ENCODE data around the gene GLRA1. TPM values are rescaled to one million over a fixed set of nuclear protein-coding genes. Genes with fewer than 3 reads are reported as not detected.

GLRA1 gene
- total RNA-seq, 3 donors from 2014 or later (not counting 1 experiment from before 2014, with no cell fraction given) = not detected

GRCh38 chr5:151781201-151781600, 143.4 kb downstream of the GLRA1 start:
- Histone ChIP-seq H3K9me3 (ENCODE audit: control insufficient read depth, insufficient read depth, low read length) (no peaks in the 10 kb centered on the region), H3K27ac (ENCODE audit: low read length) (no peak overlapping the region), H3K27me3 (ENCODE audit: control insufficient read depth, insufficient read depth, low read length) (no peaks in the 10 kb centered on the region), H3K4me3 (ENCODE audit: low read length) (no peak overlapping the region), H3K4me1 (ENCODE audit: control insufficient read depth, insufficient read depth, low read length) (peaks cover 18% of the 10 kb centered on the region), H3K36me3 (ENCODE audit: control insufficient read depth, insufficient read depth, low read length) (peaks cover 3% of the 10 kb centered on the region)
- DNase-seq = no peak
- TF ChIP-seq CTCF (IDR thresholded peaks at IDR 0.05) = no peak
- intact Hi-C loops (cut with micrococcal nuclease) = no loop called here
- Mint-ChIP-seq H3K27me3 (ENCODE audit: low read depth in 2 of 2) (no peaks in the 10 kb centered on the region), H3K4me1 (peaks cover 60 to 81% of the 10 kb centered on the region in 2 donors), H3K4me3 (no peak overlapping the region), H3K9me3 (no peaks in the 10 kb centered on the region), H3K27ac (peak overlapping the region; percentile 44 to 74), H3K36me3 (peaks cover 9% of the 10 kb centered on the region)
- ATAC-seq = no peak
- WGBS (ENCODE audit: insufficient coverage) = no CpG with 5 or more reads among the region's 1 CpG

GRCh38 chr5:151780348-151780747, 144.3 kb downstream of the GLRA1 start:
- H3K4me3 Mint-ChIP-seq = no peak overlapping the region
- peaks cover 18% of the 10 kb centered on the region for H3K4me1 ChIP-seq (ENCODE audit: control insufficient read depth, insufficient read depth, low read length)
- no peak for ATAC-seq

GRCh38 chr5:151779531-151780125, 145.0 kb downstream of the GLRA1 start:
- Mint-ChIP-seq H3K27me3 (ENCODE audit: low read depth in 2 of 2) (no peaks in the 10 kb centered on the region), H3K4me3 (no peak overlapping the region), H3K9me3 (no peaks in the 10 kb centered on the region), H3K27ac (peak overlapping the region; percentile 35 to 68), H3K4me1 (peaks cover 62 to 81% of the 10 kb centered on the region in 2 donors), H3K36me3 (peaks cover 9% of the 10 kb centered on the region)
- WGBS (ENCODE audit: insufficient coverage) = 100% methylated on average over 1 of the region's 3 CpGs
- TF ChIP-seq CTCF (IDR thresholded peaks at IDR 0.05) = no peak
- no peaks in the 10 kb centered on the region for H3K9me3 ChIP-seq (ENCODE audit: control insufficient read depth, insufficient read depth, low read length)
- H3K36me3 ChIP-seq (ENCODE audit: control insufficient read depth, insufficient read depth, low read length) = peaks cover 3% of the 10 kb centered on the region
- H3K4me1 ChIP-seq (ENCODE audit: control insufficient read depth, insufficient read depth, low read length) = peaks cover 18% of the 10 kb centered on the region
- H3K27ac ChIP-seq (ENCODE audit: low read length) = no peak overlapping the region
- no peak for ATAC-seq
- H3K4me3 ChIP-seq (ENCODE audit: low read length) = no peak overlapping the region
- no peaks in the 10 kb centered on the region for H3K27me3 ChIP-seq (ENCODE audit: control insufficient read depth, insufficient read depth, low read length)
- DNase-seq = no peak
- intact Hi-C loops (cut with micrococcal nuclease) = loop anchor here (10.0 kb wide), 2 partner anchors 525 to 1335 kb away; partner anchors contain the start of genes GM2A and RPS14

More at GRCh38 chr5:151780348-151780747, 144.3 kb downstream of the GLRA1 start:
- H3K27me3 Mint-ChIP-seq (ENCODE audit: low read depth in 2 of 2) = no peaks in the 10 kb centered on the region
- no peak for DNase-seq
- no peaks in the 10 kb centered on the region for H3K9me3 Mint-ChIP-seq
- Histone ChIP-seq H3K36me3 (ENCODE audit: control insufficient read depth, insufficient read depth, low read length) (peaks cover 3% of the 10 kb centered on the region), H3K4me3 (ENCODE audit: low read length) (no peak overlapping the region), H3K27ac (ENCODE audit: low read length) (no peak overlapping the region), H3K27me3 (ENCODE audit: control insufficient read depth, insufficient read depth, low read length) (no peaks in the 10 kb centered on the region), H3K9me3 (ENCODE audit: control insufficient read depth, insufficient read depth, low read length) (no peaks in the 10 kb centered on the region)
- H3K27ac Mint-ChIP-seq = no peak overlapping the region
- peaks cover 9% of the 10 kb centered on the region for H3K36me3 Mint-ChIP-seq
- peaks cover 60 to 81% of the 10 kb centered on the region in 2 donors for H3K4me1 Mint-ChIP-seq
- intact Hi-C loops (cut with micrococcal nuclease) = no loop called here
- WGBS (ENCODE audit: insufficient coverage) = 93% methylated on average over 11 of the region's 11 CpGs
- TF ChIP-seq CTCF (IDR thresholded peaks at IDR 0.05) = no peak
